HG02798 (cell line): ENCODE results near the gene FUBP3.

Experiments
- ATAC-seq: cut with Tn5 transposase; IDR thresholded peaks from one replicate; pipeline ENCODE4 v1.9.1; 2021; ENCODE audit warnings: mild to moderate bottlenecking; ENCODE audit not compliant: unreplicated experiment, poor library complexity

Gene FUBP3

GRCh38 chr9:130660683-130661450 lies 81.5 kb downstream of the FUBP3 start:
- ATAC-seq: no peak

GRCh38 chr9:130661451-130662098 lies 82.2 kb downstream of the FUBP3 start:
- no peak for ATAC-seq

GRCh38 chr9:130662099-130662969 lies 83.0 kb downstream of the FUBP3 start:
- no peak for ATAC-seq

GRCh38 chr9:130662970-130663257 lies 83.5 kb downstream of the FUBP3 start:
- ATAC-seq: no peak

- ATAC-seq: no peak
These were observed 84.0 kb downstream of the FUBP3 start for GRCh38 chr9:130663258-130663976.

- no peak for ATAC-seq
These were observed 84.5 kb downstream of the FUBP3 start for GRCh38 chr9:130663977-130664250.

GRCh38 chr9:130664251-130665028 lies 85.1 kb downstream of the FUBP3 start, which contains the start of gene PRDM12:
Gene PRDM12 (plus strand): TSS chr9:130664594. CDS start chr9:130664654, 60 bp downstream.
- no peak for ATAC-seq

GRCh38 chr9:130665029-130665430 lies 85.7 kb downstream of the FUBP3 start:
- no peak for ATAC-seq

- ATAC-seq: no peak
These were observed 86.3 kb downstream of the FUBP3 start for GRCh38 chr9:130665431-130666392.

GRCh38 chr9:130666393-130667119 lies 87.2 kb downstream of the FUBP3 start:
- ATAC-seq: no peak

- no peak for ATAC-seq
These were observed 87.7 kb downstream of the FUBP3 start for GRCh38 chr9:130667120-130667435.

- ATAC-seq: no peak
These were observed 88.8 kb downstream of the FUBP3 start for GRCh38 chr9:130668196-130668595.

- ATAC-seq: no peak
These were observed 89.3 kb downstream of the FUBP3 start for GRCh38 chr9:130668659-130669058.

- ATAC-seq: no peak
These were observed 90.6 kb downstream of the FUBP3 start for GRCh38 chr9:130669965-130670364.

GRCh38 chr9:130670644-130671043 lies 91.3 kb downstream of the FUBP3 start:
- no peak for ATAC-seq

GRCh38 chr9:130672466-130672865 lies 93.1 kb downstream of the FUBP3 start:
- no peak for ATAC-seq

- no peak for ATAC-seq
These were observed 93.7 kb downstream of the FUBP3 start for GRCh38 chr9:130672933-130673615.

GRCh38 chr9:130675396-130675795 lies 96.0 kb downstream of the FUBP3 start:
- no peak for ATAC-seq
